Muscle of arm (tissue), 14 donors: ENCODE data around the gene PACS1. TPM values are rescaled to one million over a fixed set of nuclear protein-coding genes. Genes with fewer than 3 reads are reported as not detected.
"Not testable (repeated sequence)": the region's sequence is repeated elsewhere in the genome, so short reads cannot be mapped to it uniquely, and the experiment has no call there.

ENCODE experiments used
- DNase-seq: peaks from one replicate; pipeline ENCODE4 v3.0.0-alpha.2; 2013
- long read RNA-seq, 11 donors: transcript quantifications; one replicate each; lab custom pipeline, GENCODE V29; 2026
- polyA plus RNA-seq, 12 donors: library from polyadenylated mRNA; unstranded; fragments of 120-200 nt; gene quantifications; one replicate each; pipeline ENCODE4 v1.2.1, GENCODE V29; 2013; ENCODE audit not compliant: insufficient read length in 12 of 12

The PACS1 gene
- 100 to 1,000 TPM in 1 of 12 donors, 10 to 100 TPM in 11; 29.9 to 128 (median 33.8) TPM for polyA plus RNA-seq
- long read RNA-seq, donor 1, full-length matches to known transcripts, result 3 of 10 reads
- long read RNA-seq, donor 1, partial matches to known transcripts, result 7 of 10 reads
- long read RNA-seq, donor 1, other reads (novel, unspliced or antisense), result 0 of 10 reads
- long read RNA-seq, donor 2, full-length matches to known transcripts, result 3 of 20 reads
- long read RNA-seq, donor 2, partial matches to known transcripts, result 17 of 20 reads
- long read RNA-seq, donor 2, other reads (novel, unspliced or antisense), result 0 of 20 reads
- long read RNA-seq, donor 3, full-length matches to known transcripts, result 5 of 5 reads
- long read RNA-seq, donor 3, partial matches to known transcripts, result 0 of 5 reads
- long read RNA-seq, donor 3, other reads (novel, unspliced or antisense), result 0 of 5 reads
- long read RNA-seq, donor 4, result 0 reads
- long read RNA-seq, donor 5, result 0 reads
- long read RNA-seq, donor 6, partial matches to known transcripts, result 0 of 2 reads
- long read RNA-seq, donor 6, other reads (novel, unspliced or antisense), result 0 of 2 reads
- long read RNA-seq, donor 7, partial matches to known transcripts, result 0 of 1 reads
- long read RNA-seq, donor 7, other reads (novel, unspliced or antisense), result 0 of 1 reads
- long read RNA-seq, donor 8, full-length matches to known transcripts, result 5 of 5 reads
- long read RNA-seq, donor 8, partial matches to known transcripts, result 0 of 5 reads
- long read RNA-seq, donor 8, other reads (novel, unspliced or antisense), result 0 of 5 reads
- long read RNA-seq, donor 9, full-length matches to known transcripts, result 3 of 3 reads
- long read RNA-seq, donor 9, partial matches to known transcripts, result 0 of 3 reads
- long read RNA-seq, donor 9, other reads (novel, unspliced or antisense), result 0 of 3 reads
- long read RNA-seq, donor 10, full-length matches to known transcripts, result 6 of 6 reads
- long read RNA-seq, donor 10, partial matches to known transcripts, result 0 of 6 reads
- long read RNA-seq, donor 10, other reads (novel, unspliced or antisense), result 0 of 6 reads
- long read RNA-seq, donor 11, full-length matches to known transcripts, result 5 of 5 reads
- long read RNA-seq, donor 11, partial matches to known transcripts, result 0 of 5 reads
- long read RNA-seq, donor 11, other reads (novel, unspliced or antisense), result 0 of 5 reads

- DNase-seq, result peak; percentile 68
These were observed at the start of gene PACS1 for GRCh38 chr11:66069715-66070603. TSS of gene PACS1 (plus strand) at chr11:66070272. CDS start at chr11:66070487, 215 bp downstream.

- no peak for DNase-seq
These were observed 49.3 kb upstream of the PACS1 start for GRCh38 chr11:66020618-66021357.

GRCh38 chr11:66022401-66023185, 47.5 kb upstream of the PACS1 start:
- peak; percentile 61 for DNase-seq

- DNase-seq, result not testable (repeated sequence)
These were observed 47.0 kb upstream of the PACS1 start for GRCh38 chr11:66023186-66023440.

- no peak for DNase-seq
These were observed 44.0 kb upstream of the PACS1 start, which contains the start of gene CATSPER1 for GRCh38 chr11:66026017-66026529. TSS of gene CATSPER1 (minus strand) at chr11:66026479. CDS start at chr11:66026379, 100 bp downstream.

- DNase-seq, result no peak
These were observed 36.9 kb upstream of the PACS1 start for GRCh38 chr11:66032957-66033735.

GRCh38 chr11:66035653-66036333, 34.3 kb upstream of the PACS1 start:
- no peak for DNase-seq

- DNase-seq, result no peak
These were observed 33.8 kb upstream of the PACS1 start for GRCh38 chr11:66036334-66036710.

GRCh38 chr11:66037327-66037726, 32.7 kb upstream of the PACS1 start:
- DNase-seq, result no peak

- no peak for DNase-seq
These were observed 30.3 kb upstream of the PACS1 start for GRCh38 chr11:66039765-66040164.

GRCh38 chr11:66042227-66042995, 27.7 kb upstream of the PACS1 start:
- no peak for DNase-seq

- no peak for DNase-seq
These were observed 26.8 kb upstream of the PACS1 start for GRCh38 chr11:66042996-66043906.

- DNase-seq, result no peak
These were observed 25.3 kb upstream of the PACS1 start for GRCh38 chr11:66044757-66045156.

GRCh38 chr11:66045177-66045639, 24.9 kb upstream of the PACS1 start:
- peak; percentile 70 for DNase-seq

- no peak for DNase-seq
These were observed 23.2 kb upstream of the PACS1 start for GRCh38 chr11:66046901-66047300.
